HEK293T (cell line): ENCODE measurements around the gene SERPINA3.
"Not testable (repeated sequence)": the region's sequence is repeated elsewhere in the genome, so short reads cannot be mapped to it uniquely, and the experiment has no call there.

ENCODE experiments used
- CTCF ChIA-PET: fragments of 350-600 bp; formaldehyde crosslinking; extraction: SDS; loops from one replicate; lab custom pipeline; 2021; ENCODE audit warnings: antibody characterized with exemption, inconsistent platforms; lab: Yijun Ruan, JAX
- POLR2A ChIA-PET: fragments of 350-600 bp; formaldehyde crosslinking; extraction: SDS; loops from one replicate; lab custom pipeline; 2020; ENCODE audit warnings: antibody characterized with exemption, inconsistent platforms; lab: Yijun Ruan, JAX
- DNase-seq: peaks from one replicate; pipeline ENCODE4 v3.0.0; 2012; ENCODE audit warnings: mixed read lengths; ENCODE audit errors: extremely low spot score
- ARNT ChIP-seq: fragments of 450-650 bp; IDR thresholded peaks from 2 replicates; pipeline ENCODE4 v1.6.1; 2017; ENCODE audit warnings: mild to moderate bottlenecking
- BHLHE40 ChIP-seq: fragments of 450-650 bp; IDR thresholded peaks from 2 replicates; pipeline ENCODE4 v1.6.1; 2016; ENCODE audit warnings: mild to moderate bottlenecking, moderate library complexity, borderline replicate concordance
- CTBP1 ChIP-seq: fragments of 450-650 bp; IDR thresholded peaks from 2 replicates; pipeline ENCODE4 v1.6.1; 2016; ENCODE audit warnings: borderline replicate concordance
- ELF4 ChIP-seq: fragments of 450-650 bp; IDR thresholded peaks from 2 replicates; pipeline ENCODE4 v1.6.1; 2017; ENCODE audit warnings: antibody characterized with exemption
- FOXA1 ChIP-seq: fragments of 450-650 bp; IDR thresholded peaks from 2 replicates; pipeline ENCODE4 v1.6.1; 2016; ENCODE audit warnings: mild to moderate bottlenecking
- FOXK2 ChIP-seq: fragments of 450-650 bp; IDR thresholded peaks from 2 replicates; pipeline ENCODE4 v1.6.1; 2016; ENCODE audit warnings: mild to moderate bottlenecking
- FOXM1 ChIP-seq: fragments of 450-650 bp; IDR thresholded peaks from 2 replicates; pipeline ENCODE4 v1.6.1; 2017; ENCODE audit warnings: mild to moderate bottlenecking, borderline replicate concordance
- HDGF ChIP-seq: fragments of 450-650 bp; IDR thresholded peaks from 2 replicates; pipeline ENCODE4 v1.6.1; 2017; ENCODE audit warnings: antibody characterized with exemption, borderline replicate concordance
- L3MBTL2 ChIP-seq: fragments of 450-650 bp; conservative IDR thresholded peaks from 2 replicates; pipeline ENCODE4 v1.6.1; 2016; ENCODE audit warnings: mild to moderate bottlenecking
- LEF1 ChIP-seq: fragments of 450-650 bp; IDR thresholded peaks from 2 replicates; pipeline ENCODE4 v1.6.1; 2017; ENCODE audit warnings: mild to moderate bottlenecking, borderline replicate concordance
- NFRKB ChIP-seq: fragments of 450-650 bp; IDR thresholded peaks from 2 replicates; pipeline ENCODE4 v1.6.1; 2016; ENCODE audit warnings: mild to moderate bottlenecking, moderate library complexity
- PKNOX1 ChIP-seq: fragments of 450-650 bp; IDR thresholded peaks from 2 replicates; pipeline ENCODE4 v1.6.1; 2016
- SP1 ChIP-seq: fragments of 450-650 bp; IDR thresholded peaks from 2 replicates; pipeline ENCODE4 v1.6.1; 2017
- SUZ12 ChIP-seq: fragments of 450-650 bp; IDR thresholded peaks from 2 replicates; pipeline ENCODE4 v1.6.1; 2016; ENCODE audit warnings: mild to moderate bottlenecking
- TARDBP ChIP-seq: fragments of 450-650 bp; IDR thresholded peaks from 2 replicates; pipeline ENCODE4 v1.6.1; 2016
- ZNF384 ChIP-seq: fragments of 450-650 bp; IDR thresholded peaks from 2 replicates; pipeline ENCODE4 v1.6.1; 2016

Gene SERPINA3

GRCh38 chr14:94574336-94574735, 37.9 kb upstream of the SERPINA3 start:
- POLR2A ChIA-PET = no interaction called here

GRCh38 chr14:94575730-94576585, 36.2 kb upstream of the SERPINA3 start:
- TF ChIP-seq ZNF384 (no peak), TARDBP (no peak), SP1 (no peak), ARNT (no peak), HDGF (no peak), CTBP1 (no peak), ELF4 (no peak), FOXM1 (no peak), L3MBTL2 (no peak), SUZ12 (no peak), FOXK2 (no peak), LEF1 (no peak), PKNOX1 (no peak), FOXA1 (no peak), NFRKB (no peak), BHLHE40 (no peak)
- DNase-seq = no peak
- ChIA-PET CTCF (no interaction called here), POLR2A (no interaction called here)

More at GRCh38 chr14:94574336-94574735, 37.9 kb upstream of the SERPINA3 start:
- TF ChIP-seq NFRKB = no peak
- TF ChIP-seq ELF4 = no peak
- TF ChIP-seq SP1 = no peak
- TF ChIP-seq TARDBP = no peak
- no peak for TF ChIP-seq ZNF384
- TF ChIP-seq CTBP1 = no peak
- TF ChIP-seq HDGF = no peak
- no peak for TF ChIP-seq SUZ12
- no peak for TF ChIP-seq ARNT
- no peak for TF ChIP-seq PKNOX1
- no peak for TF ChIP-seq L3MBTL2
- no peak for TF ChIP-seq LEF1
- no peak for TF ChIP-seq FOXK2
- no peak for TF ChIP-seq BHLHE40
- no peak for TF ChIP-seq FOXA1
- no peak for DNase-seq
- CTCF ChIA-PET = interaction anchor here (1.5 kb wide), 1 partner anchor 25 kb away, joined by 4 read pairs; no protein-coding TSS in a partner anchor

- CTCF ChIA-PET, DNase-seq, POLR2A ChIA-PET: not testable (repeated sequence)
Observed at GRCh38 chr14:94577472-94577871, 34.7 kb upstream of the SERPINA3 start.

GRCh38 chr14:94578712-94579111, 33.5 kb upstream of the SERPINA3 start:
- DNase-seq = no peak
- TF ChIP-seq SUZ12 = no peak
- TF ChIP-seq FOXK2 = no peak
- no peak for TF ChIP-seq SP1
- no peak for TF ChIP-seq HDGF
- TF ChIP-seq BHLHE40 = no peak
- TF ChIP-seq NFRKB = no peak
- no peak for TF ChIP-seq CTBP1
- no peak for TF ChIP-seq LEF1
- no peak for TF ChIP-seq ZNF384
- TF ChIP-seq ELF4 = no peak
- TF ChIP-seq FOXA1 = no peak
- TF ChIP-seq TARDBP = no peak
- TF ChIP-seq ARNT = no peak
- TF ChIP-seq PKNOX1 = no peak
- no peak for TF ChIP-seq FOXM1
- no peak for TF ChIP-seq L3MBTL2
- ChIA-PET POLR2A (no interaction called here), CTCF (no interaction called here)

GRCh38 chr14:94581127-94581999, 30.8 kb upstream of the SERPINA3 start, which contains the start of gene SERPINA5:
TSS of gene SERPINA5 (plus strand) at chr14:94581426. CDS start at chr14:94587363, 5,937 bp downstream.
- no peak for TF ChIP-seq FOXM1
- TF ChIP-seq LEF1 = no peak
- no peak for TF ChIP-seq ELF4
- no peak for TF ChIP-seq FOXA1
- TF ChIP-seq CTBP1 = no peak
- TF ChIP-seq ZNF384 = no peak
- TF ChIP-seq SP1 = no peak
- TF ChIP-seq ARNT = no peak
- TF ChIP-seq BHLHE40 = no peak
- TF ChIP-seq NFRKB = no peak
- no peak for TF ChIP-seq HDGF
- TF ChIP-seq PKNOX1 = no peak
- TF ChIP-seq L3MBTL2 = no peak
- no peak for TF ChIP-seq TARDBP
- TF ChIP-seq FOXK2 = no peak
- TF ChIP-seq SUZ12 = no peak
- DNase-seq = no peak
- CTCF ChIA-PET = interaction anchor here (0.8 kb wide), 1 partner anchor 33 kb away, joined by 3 read pairs; no protein-coding TSS in a partner anchor
- POLR2A ChIA-PET = no interaction called here
